Cardiac fibroblast (primary cell): Measurements from ENCODE around the gene BANF2.

Experiments used
- DNase-seq, 2 donors: peaks; one replicate each; pipeline versions ENCODE4 v3.0.0 to v3.0.0-alpha.2; 2010; ENCODE audit warnings: low read depth in 2 of 2
- H3K4me3 ChIP-seq, 2 donors: replicated peaks in 1 of 2; 1 replicate in 1 of 2; 2 replicates in 1 of 2; pipeline ENCODE4 v1.5.1; 2011; ENCODE audit warnings: low read depth in 2 of 2, low read length in 2 of 2, mild to moderate bottlenecking in 2 of 2, moderate library complexity in 1 of 2
- TF ChIP-seq, protein P1 (sequence below): IDR thresholded peaks from one replicate; pipeline ENCODE4 v1.5.1; 2011; ENCODE audit warnings: low read depth, mild to moderate bottlenecking, low read length, inconsistent platforms

Gene BANF2

DNA sequence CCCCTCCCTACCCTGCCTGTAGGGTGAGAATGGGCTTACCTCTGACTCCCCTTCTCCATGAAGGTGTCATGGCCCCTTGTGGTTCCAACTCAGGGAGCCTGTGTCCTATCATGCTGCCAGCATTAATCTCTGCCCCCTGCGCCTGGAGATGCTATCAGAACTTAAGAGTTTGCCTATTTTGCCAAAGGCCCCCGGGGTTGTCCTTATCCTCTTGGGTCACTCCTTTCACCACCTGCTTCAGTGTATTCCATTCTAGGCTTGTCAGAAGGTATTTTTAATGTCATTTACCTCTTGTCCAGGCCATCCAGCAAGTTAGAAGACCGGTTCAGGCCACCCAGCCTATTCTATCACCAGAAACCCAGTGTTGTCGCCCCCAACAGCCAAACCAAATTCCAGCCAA, 28.2 kb upstream of the BANF2 start:
- DNase-seq = no peak
- no peak overlapping the region for H3K4me3 ChIP-seq
- TF ChIP-seq, protein P1, sequence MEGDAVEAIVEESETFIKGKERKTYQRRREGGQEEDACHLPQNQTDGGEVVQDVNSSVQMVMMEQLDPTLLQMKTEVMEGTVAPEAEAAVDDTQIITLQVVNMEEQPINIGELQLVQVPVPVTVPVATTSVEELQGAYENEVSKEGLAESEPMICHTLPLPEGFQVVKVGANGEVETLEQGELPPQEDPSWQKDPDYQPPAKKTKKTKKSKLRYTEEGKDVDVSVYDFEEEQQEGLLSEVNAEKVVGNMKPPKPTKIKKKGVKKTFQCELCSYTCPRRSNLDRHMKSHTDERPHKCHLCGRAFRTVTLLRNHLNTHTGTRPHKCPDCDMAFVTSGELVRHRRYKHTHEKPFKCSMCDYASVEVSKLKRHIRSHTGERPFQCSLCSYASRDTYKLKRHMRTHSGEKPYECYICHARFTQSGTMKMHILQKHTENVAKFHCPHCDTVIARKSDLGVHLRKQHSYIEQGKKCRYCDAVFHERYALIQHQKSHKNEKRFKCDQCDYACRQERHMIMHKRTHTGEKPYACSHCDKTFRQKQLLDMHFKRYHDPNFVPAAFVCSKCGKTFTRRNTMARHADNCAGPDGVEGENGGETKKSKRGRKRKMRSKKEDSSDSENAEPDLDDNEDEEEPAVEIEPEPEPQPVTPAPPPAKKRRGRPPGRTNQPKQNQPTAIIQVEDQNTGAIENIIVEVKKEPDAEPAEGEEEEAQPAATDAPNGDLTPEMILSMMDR = no peak

DNA sequence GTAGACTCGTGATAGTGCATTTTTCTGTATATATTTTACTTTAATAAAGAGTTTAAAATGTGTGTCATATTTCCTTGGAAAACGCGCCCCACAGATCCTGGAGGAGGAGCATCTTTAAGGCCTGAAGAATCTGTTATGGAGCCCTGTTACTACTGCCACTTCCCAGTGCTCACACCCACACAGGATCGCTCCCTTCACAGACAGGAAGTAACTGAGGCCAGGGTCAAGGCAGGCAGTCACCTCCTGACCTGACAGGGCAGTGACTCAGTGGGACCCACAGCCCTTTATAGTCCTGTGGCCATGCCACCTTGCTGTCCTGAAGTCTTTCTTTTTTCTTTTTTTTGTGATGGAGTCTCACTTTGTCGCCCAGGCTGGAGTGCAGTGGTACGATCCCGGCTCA, 26.7 kb upstream of the BANF2 start:
- no peak for DNase-seq
- no peak overlapping the region for H3K4me3 ChIP-seq
- TF ChIP-seq, protein P1 = no peak

DNA sequence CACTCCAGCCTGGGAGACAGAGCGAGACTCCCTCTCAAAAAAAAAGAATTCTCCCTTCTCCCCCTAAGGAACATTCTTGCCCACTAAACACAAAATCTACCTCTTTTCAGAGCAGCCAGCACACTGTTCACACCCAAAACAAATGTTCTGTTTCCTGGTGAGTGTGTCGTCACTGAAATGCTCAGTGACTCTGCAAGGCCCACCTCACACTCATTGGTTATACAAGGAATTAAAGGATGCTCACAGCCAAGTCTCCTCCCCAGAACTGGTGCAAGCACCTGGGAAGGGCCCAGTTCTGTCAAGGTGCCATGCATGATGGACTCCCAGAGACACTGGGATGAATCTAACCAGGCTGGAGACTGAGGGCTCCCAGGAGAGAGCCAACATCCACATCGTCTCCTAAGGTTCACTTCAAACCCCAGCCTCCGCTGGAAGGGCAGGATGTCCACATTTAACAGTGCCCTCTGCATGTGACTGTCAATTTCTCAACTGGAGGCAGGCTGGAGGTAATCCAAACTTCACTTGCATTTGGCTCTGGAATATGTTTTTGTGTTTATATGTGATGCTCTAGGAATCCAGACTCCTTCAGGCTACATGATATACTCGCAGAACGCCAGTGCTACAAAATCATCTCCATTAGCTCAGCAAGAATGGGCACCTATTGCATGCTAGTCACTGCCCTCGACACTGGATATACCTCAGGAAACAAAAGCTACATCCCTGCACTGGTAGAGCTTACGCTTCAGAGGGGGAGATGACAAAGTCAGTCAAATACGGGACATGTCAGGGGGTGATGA, 24.8 kb upstream of the BANF2 start:
- TF ChIP-seq, protein P1 = no peak
- no peak overlapping the region for H3K4me3 ChIP-seq
- peak in 1 of 2 donors; percentile 67 for DNase-seq

DNA sequence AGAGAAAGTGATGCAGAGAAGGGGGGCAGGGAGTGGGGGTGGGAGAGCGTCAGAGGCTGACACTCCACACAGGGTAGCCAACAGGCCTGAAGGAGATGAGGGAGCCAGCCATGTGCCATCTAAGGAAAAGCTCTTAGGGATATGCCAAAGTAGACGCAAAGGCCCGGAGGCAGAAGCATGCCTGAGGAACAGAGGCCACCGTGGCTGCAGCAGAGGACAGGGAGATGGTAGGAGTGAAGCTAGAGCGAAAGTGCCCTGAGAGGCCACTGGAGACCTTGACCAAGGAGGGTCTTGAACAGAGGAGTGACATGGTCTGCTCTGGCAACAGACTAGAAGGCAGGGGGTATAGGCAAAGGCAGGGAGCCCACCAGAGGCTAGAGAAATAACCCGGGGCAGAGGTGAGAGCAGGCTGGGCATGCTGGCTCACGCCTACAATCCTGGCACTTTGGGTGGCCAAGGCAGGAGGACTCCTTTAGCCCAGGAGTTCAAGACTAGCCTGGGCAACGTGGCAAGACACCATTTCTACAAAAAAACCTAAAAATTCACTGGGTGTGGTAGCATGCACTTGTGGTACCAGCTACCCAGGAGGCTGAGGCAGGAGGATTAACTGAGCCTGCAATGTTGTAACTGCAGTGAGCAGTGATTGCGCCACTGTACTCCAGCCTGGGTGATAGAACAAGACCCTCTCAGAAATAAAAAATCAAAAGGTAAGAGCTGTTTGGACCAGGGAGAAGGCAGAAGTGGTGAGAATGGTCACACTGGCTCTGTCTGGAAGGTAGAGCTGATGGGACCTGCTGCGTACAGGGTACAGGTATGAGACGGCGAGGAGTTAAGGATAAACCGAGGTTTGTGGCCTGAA, 24.0 kb upstream of the BANF2 start:
- H3K4me3 ChIP-seq = no peak overlapping the region
- TF ChIP-seq, protein P1 = no peak

DNA sequence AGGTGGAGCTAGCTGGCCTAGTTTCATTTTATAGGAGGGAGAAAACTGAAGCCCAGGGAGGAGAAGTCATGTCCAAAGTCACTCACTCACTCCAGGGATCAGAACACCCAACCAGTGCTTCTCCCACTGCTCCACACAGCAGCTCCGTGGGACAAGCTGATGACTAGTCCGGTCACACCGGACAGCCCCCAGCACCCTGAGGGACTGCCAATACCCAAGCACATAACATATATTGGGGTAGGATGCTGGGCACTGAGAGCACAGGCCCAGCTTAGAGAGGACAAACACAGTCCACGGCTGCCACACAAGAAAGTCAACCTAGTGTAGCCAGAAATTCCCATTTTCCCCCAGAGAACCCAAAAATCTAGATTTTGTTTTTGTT, 23.4 kb upstream of the BANF2 start:
- no peak overlapping the region for H3K4me3 ChIP-seq
- no peak for DNase-seq
- TF ChIP-seq, protein P1 = no peak

More for the DNA sequence above, 24.0 kb upstream of the BANF2 start:
- DNase-seq = no peak

DNA sequence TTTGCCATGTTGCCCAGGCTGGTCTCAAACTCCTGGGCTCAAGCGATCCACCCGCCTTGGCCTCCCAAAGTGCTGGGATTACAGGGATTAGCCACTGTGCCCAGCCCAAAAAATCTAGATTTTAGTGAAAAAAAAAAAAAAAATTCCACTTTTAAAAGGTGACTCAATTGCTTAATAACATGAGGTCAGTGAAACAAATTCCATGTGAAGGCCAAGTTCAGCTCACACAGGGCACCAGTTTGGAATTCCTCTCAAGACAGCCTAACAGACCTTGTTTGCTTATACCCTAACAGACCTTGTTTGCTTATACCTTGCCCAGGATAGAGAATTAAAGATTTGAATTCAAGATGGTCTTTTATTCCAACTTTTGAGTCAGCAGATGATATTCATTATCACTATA, 22.8 kb upstream of the BANF2 start:
- TF ChIP-seq, protein P1 = no peak
- DNase-seq = peak; percentile 48 to 52
- no peak overlapping the region for H3K4me3 ChIP-seq
